H1 (cell line): Measurements from ENCODE around the gene PLA2G4A. TPM values are rescaled to one million over a fixed set of nuclear protein-coding genes. Genes with fewer than 3 reads are reported as not detected.

Source experiments
- CHD1 ChIP-seq: IDR thresholded peaks from 2 replicates; pipeline ENCODE4 v1.6.1; 2012; ENCODE audit warnings: low read depth, low read length, improper control_type of control experiment
- SUZ12 ChIP-seq: fragments of 200-600 bp; sonication (generic); IDR thresholded peaks from 2 replicates; pipeline ENCODE4 v1.6.1; 2012; ENCODE audit warnings: mild to moderate bottlenecking, inconsistent platforms, low read length, moderate library complexity, mixed read lengths
- polyA plus RNA-seq, 7 experiments: library from polyadenylated mRNA; depleted of rRNA in 3 of 7; stranded (reverse) in 5 of 7; unstranded in 2 of 7; fragments of >200 nt in 5 of 7; fragments of 200-250 nt in 2 of 7; gene quantifications; 1 replicate in 5 of 7; 2 replicates in 1 of 7; 4 replicates in 1 of 7; pipeline versions ENCODE4 v1.2.1 to v1.2.3, GENCODE V29; 2011 to 2013; ENCODE audit warnings: missing spikeins in 2 of 7, mixed read lengths in 2 of 7
- total RNA-seq: library from RNA; stranded (reverse); fragmentation: NEBNext Ultra II Directional; extraction: Animal tissue kit (Norgen Biotek cat#: 25700); gene quantifications from 2 replicates; pipeline ENCODE4 v1.2.1, GENCODE V29; 2021

PLA2G4A gene
- total and polyA plus RNA-seq, 2 of the 8 experiments (the other 6 are each of a cell fraction or from before 2014, with no cell fraction given), result 0.63 to 1.4 TPM

GRCh38 chr1:186884251-186884650, 55.5 kb downstream of the PLA2G4A start (continued):
- TF ChIP-seq SUZ12, result no peak
- no peak for TF ChIP-seq CHD1
